ENCODE data around the gene FGF16. TPM values are rescaled to one million over a fixed set of nuclear protein-coding genes. Genes with fewer than 3 reads are reported as not detected.
"Not testable (repeated sequence)": the region's sequence is repeated elsewhere in the genome, so short reads cannot be mapped to it uniquely, and the experiment has no call there.

Gene FGF16
- total and polyA plus RNA-seq, 7 donors: 0.05 to 0.47 (median 0.13) TPM; not detected in 2

DNA sequence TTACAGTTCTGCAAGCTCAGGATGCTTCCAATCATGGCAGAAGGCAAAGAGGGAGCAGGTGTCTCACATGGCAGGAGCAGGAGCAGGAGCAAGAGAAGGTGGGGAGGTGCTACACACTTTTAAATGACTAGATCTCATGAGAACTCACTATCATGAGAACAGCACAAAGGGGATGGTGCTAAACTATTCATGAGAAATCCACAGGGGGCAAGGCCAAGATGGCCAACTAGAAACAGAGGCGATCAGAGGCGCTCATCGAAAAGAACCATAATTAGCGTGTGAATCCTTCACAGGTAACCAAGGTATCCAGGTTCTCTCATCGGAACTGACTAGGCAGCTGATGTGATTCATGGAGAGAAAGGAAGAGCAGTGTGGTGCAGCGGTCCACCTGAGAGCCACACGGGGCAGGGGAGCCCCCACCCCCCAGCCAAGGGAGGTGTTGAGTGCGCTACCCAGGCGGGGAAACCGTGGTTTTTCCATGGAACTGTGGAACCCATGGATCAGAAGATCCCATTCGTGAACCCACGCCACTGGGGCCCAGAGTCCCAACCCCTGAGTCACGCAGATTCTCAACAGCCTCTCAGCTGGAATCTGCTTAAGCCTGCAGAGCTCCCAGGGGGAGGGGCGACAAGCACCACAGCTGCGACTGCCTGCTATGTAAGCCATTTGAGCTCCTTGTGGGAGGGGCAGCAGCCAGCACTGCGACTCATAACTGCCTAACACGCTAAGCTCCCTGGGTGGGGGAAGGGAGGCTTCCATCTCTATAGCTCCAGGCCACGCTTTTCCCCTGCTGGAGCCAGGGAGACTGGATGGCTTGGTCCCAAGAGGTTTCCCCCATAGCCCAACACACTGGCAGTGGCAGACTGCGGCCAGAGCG, 46.7 kb downstream of the FGF16 start:
- no peaks in the 10 kb centered on the region for H3K9me3 ChIP-seq
- peaks cover 0 to 23% (median 0%) of the 10 kb centered on the region in 3 donors for H3K27me3 ChIP-seq (ENCODE audit: insufficient read depth in 3 of 3, low read length in 2 of 3)
- H3K4me1 ChIP-seq: no peaks in the 10 kb centered on the region
- ATAC-seq (no peak), DNase-seq (no peak)
- 51 to 66% (median 52%) methylated on average over 14 to 20 of the region's 20 CpGs for WGBS, 3 donors
- TF ChIP-seq, protein P1, sequence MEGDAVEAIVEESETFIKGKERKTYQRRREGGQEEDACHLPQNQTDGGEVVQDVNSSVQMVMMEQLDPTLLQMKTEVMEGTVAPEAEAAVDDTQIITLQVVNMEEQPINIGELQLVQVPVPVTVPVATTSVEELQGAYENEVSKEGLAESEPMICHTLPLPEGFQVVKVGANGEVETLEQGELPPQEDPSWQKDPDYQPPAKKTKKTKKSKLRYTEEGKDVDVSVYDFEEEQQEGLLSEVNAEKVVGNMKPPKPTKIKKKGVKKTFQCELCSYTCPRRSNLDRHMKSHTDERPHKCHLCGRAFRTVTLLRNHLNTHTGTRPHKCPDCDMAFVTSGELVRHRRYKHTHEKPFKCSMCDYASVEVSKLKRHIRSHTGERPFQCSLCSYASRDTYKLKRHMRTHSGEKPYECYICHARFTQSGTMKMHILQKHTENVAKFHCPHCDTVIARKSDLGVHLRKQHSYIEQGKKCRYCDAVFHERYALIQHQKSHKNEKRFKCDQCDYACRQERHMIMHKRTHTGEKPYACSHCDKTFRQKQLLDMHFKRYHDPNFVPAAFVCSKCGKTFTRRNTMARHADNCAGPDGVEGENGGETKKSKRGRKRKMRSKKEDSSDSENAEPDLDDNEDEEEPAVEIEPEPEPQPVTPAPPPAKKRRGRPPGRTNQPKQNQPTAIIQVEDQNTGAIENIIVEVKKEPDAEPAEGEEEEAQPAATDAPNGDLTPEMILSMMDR (IDR thresholded peaks at IDR 0.05): no peak
- H3K27ac ChIP-seq: no peak overlapping the region
- H3K36me3 ChIP-seq (ENCODE audit: insufficient read depth in 1 of 2, low read depth in 1 of 2): no peaks in the 10 kb centered on the region
- no peak overlapping the region for H3K4me3 ChIP-seq
- intact Hi-C loops (cut with DNase I): no loop called here

- ATAC-seq; H3K27ac ChIP-seq; DNase-seq; H3K4me1 ChIP-seq; H3K4me3 ChIP-seq; H3K36me3 ChIP-seq (ENCODE audit: insufficient read depth in 1 of 2, low read depth in 1 of 2); H3K9me3 ChIP-seq; intact Hi-C loops (cut with DNase I): not testable (repeated sequence)
- H3K27me3 ChIP-seq (ENCODE audit: insufficient read depth in 3 of 3, low read length in 2 of 3): peaks cover 0 to 13% (median 0%) of the 10 kb centered on the region in 3 donors
- WGBS, 3 donors: 89 to 92% (median 92%) methylated on average over 1 of the region's 1 CpG
Measured at GRCh38 chrX:77500164-77500563, 53.0 kb downstream of the FGF16 start.

GRCh38 chrX:77502951-77503525, 55.8 kb downstream of the FGF16 start:
- Histone ChIP-seq H3K36me3 (ENCODE audit: insufficient read depth in 1 of 2, low read depth in 1 of 2) (peaks cover 0 to 4% of the 10 kb centered on the region in 2 donors), H3K27me3 (ENCODE audit: insufficient read depth in 3 of 3, low read length in 2 of 3) (peaks cover 0 to 8% (median 0%) of the 10 kb centered on the region in 3 donors), H3K27ac (no peak overlapping the region)

GRCh38 chrX:77505227-77505626, 58.0 kb downstream of the FGF16 start:
- TF ChIP-seq, protein P1 (IDR thresholded peaks at IDR 0.05): no peak
- Histone ChIP-seq H3K4me1 (no peaks in the 10 kb centered on the region), H3K4me3 (no peak overlapping the region), H3K9me3 (no peaks in the 10 kb centered on the region), H3K27me3 (ENCODE audit: insufficient read depth in 3 of 3, low read length in 2 of 3) (peaks cover 0 to 8% (median 0%) of the 10 kb centered on the region in 3 donors), H3K36me3 (ENCODE audit: insufficient read depth in 1 of 2, low read depth in 1 of 2) (peaks cover 2 to 5% of the 10 kb centered on the region in 2 donors), H3K27ac (no peak overlapping the region)
- intact Hi-C loops (cut with DNase I): no loop called here
- 47 to 52% (median 50%) methylated on average over 2 of the region's 2 CpGs for WGBS, 3 donors
- DNase-seq (no peak), ATAC-seq (no peak)

More at GRCh38 chrX:77502951-77503525, 55.8 kb downstream of the FGF16 start:
- 28 to 42% (median 37%) methylated on average over 2 of the region's 2 CpGs for WGBS, 3 donors
- no peaks in the 10 kb centered on the region for H3K9me3 ChIP-seq
- no peak for ATAC-seq
- no peaks in the 10 kb centered on the region for H3K4me1 ChIP-seq
- no peak for DNase-seq
- TF ChIP-seq, protein P1 (IDR thresholded peaks at IDR 0.05): no peak
- intact Hi-C loops (cut with DNase I): no loop called here
- H3K4me3 ChIP-seq: no peak overlapping the region

Measured in psoas muscle (tissue), 8 donors.